22Rv1 (cell line): Measurements from ENCODE around the gene SEMA6C.

Experiments used
- CTCF ChIP-seq: fragments of 450-650 bp; IDR thresholded peaks from 2 replicates; pipeline ENCODE4 v1.5.1; 2017; ENCODE audit warnings: mild to moderate bottlenecking
- ZFX ChIP-seq: fragments of 450-650 bp; IDR thresholded peaks from 2 replicates; pipeline ENCODE4 v1.6.1; 2017; ENCODE audit warnings: antibody characterized with exemption, borderline replicate concordance

- no peak for TF ChIP-seq CTCF
- TF ChIP-seq ZFX = no peak
Observed at GRCh38 chr1:151159373-151159772, 12.9 kb upstream of the SEMA6C start.
